ENCODE data around the gene FLT3.
"Not testable (repeated sequence)": the region's sequence is repeated elsewhere in the genome, so short reads cannot be mapped to it uniquely, and the experiment has no call there.

Gene FLT3

DNA sequence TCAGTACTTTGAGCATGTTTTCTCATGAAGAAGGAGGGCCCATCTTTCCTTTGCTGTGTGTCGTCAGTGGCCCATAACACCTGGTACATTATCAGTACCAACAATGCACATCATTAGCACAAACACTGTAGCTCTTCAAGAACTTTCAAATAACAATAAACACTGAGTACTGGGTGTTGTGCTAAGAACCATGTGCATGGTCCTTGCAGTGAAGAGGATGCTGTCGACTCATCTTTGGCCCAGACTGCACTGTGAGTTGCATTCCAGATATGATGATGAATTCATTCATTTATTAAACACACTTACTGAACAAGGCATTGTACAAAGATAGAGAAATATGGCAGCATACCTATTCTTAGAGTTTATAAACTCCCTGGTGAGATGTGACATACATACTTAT, 55.8 kb downstream of the FLT3 start:
- no peak for DNase-seq (ENCODE audit: low spot score)

DNA sequence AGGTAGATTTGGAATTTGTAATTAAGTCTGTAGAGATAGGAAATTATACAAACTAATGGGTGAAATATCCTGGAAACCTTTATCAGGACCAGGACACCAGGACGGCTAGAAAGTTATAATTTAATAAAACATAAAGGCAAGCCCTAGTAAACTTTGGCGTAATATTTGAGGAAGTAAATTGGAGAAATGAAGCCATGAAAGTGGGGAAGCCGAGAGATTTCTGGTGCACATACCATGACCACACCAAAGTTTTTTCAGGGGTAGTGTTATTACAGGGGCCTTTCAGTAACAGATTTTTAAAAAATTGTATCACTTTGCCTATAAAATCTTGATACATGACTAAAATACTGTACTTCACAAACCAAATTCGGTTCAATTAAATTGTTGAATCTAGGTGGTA, 57.2 kb downstream of the FLT3 start:
- no peak for DNase-seq (ENCODE audit: low spot score)

DNA sequence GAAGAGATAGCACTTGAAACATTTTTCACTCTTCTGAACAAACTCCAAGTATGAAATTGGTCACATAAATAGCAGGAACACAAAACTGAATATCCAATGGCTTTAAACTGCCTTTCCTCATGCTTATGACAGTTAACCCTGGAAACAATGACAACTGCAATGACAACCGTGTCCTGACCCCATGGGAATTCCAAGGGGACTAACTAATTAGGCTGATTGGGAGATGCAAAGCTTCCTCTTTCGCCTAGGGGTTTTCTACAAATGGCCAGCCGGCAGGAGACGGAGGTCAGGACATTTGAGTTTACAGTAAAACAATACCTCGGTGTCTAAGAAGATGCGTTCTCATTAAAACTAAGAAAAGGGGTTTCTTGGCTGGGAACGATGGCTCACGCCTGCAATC, 58.9 kb downstream of the FLT3 start:
- no peak for DNase-seq (ENCODE audit: low spot score)

DNA sequence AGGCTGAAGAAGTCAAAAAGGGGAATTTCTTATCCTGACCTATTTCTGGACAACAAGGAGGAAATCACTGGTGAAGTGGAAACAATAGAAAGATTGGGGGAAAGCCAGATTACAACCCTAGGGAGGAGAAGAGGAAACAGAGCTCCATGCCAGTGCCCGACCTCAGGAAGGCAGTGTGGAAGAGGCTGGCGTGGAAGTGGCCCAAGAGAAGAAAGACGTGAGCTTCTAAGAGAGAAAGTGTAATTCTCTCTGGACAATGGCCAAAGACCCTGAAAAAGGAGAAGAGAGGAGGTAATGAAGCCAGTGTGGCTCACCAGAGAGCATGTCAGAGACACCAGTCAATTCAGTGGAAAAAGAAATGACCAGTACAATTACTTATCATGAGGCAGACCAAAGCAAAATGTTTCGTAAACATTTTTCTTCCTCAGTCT, 59.3 kb downstream of the FLT3 start:
- DNase-seq (ENCODE audit: low spot score) = no peak

DNA sequence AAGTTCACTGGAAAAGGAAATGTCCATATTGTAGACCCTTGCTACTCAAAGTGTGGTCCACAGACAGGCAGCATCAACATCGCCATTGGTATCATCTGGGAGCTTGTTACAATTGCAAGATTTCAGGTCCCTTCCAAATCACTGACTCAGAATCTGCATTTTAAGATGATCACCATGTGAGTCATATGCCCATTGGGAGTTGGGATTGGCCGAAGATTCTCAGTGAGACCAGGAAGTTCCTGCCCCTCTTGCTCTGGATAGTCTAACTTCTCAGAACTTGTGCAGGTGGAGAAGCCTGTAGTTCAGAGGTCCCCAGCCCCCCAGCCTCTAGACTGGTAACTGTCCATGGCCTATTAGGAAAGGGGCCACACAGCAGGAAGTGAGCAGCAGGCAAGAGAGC, 63.0 kb downstream of the FLT3 start:
- DNase-seq (ENCODE audit: low spot score) = no peak

DNA sequence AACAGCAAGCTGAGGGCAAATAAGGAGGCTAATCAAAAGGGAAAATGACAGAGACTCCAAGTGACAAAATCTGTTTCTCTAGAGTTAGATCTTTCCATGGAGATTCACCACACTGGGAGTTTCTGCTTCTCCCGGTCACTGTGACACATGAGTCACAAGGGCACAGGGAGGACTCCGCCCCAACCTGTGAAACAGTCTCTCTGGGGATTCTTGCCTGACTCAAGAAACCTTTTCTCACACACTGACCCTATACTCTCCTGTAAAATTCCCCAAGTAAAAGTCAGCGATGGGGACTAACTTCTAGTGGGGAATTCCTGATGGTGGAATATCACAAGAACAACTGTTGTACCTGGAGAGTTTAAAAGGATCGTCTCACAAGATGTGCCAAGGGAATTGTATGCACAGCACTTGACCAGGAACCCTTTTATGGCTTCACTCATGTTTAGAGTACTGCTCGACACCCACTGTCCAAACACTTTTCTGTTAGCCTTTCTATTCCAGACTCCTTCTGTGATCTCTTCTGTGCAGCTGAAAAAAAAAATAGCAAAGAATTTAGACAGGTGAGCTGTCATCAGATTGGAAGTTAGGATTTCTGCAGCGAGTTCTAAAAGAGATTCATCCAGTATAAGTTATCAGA, 65.1 kb downstream of the FLT3 start:
- DNase-seq (ENCODE audit: low spot score) = no peak

DNA sequence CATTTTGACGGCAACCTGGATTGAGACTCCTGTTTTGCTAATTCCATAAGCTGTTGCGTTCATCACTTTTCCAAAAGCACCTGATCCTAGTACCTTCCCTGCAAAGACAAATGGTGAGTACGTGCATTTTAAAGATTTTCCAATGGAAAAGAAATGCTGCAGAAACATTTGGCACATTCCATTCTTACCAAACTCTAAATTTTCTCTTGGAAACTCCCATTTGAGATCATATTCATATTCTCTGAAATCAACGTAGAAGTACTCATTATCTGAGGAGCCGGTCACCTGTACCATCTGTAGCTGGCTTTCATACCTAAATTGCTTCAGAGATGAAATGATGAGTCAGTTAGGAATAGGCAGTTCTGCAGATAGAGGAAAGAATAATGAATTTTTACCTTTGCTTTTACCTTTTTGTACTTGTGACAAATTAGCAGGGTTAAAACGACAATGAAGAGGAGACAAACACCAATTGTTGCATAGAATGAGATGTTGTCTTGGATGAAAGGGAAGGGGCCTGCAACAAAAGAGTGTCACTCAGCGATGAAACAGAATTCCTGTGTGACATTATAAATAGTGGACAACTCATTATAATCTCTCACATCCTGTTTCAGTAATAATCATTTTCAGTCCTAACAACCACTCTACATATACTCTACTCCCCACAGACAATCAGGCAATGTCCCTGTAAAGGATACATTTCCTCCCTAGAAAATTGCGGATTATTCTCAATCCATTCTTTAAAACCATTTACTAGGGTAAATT, 66.3 kb downstream of the FLT3 start:
- DNase-seq (ENCODE audit: low spot score) = no peak

DNA sequence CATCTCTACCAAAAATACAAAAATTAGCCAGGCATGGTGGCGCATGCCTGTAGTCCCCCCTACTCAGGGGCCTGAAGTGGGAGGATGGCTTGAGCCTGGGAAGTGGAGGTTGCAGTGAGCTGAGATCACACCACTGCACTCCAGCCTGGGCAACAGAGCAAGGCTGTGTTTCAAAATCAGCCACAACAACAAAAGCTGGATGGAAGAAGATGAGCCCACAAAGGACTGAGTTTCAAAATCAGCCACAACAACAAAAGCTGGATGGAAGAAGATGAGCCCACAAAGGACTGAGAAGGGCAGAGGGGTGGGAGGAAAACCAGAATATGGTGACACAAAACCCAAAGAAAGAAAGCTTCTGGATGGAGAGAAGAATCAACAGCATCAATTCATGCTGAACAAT, 67.9 kb downstream of the FLT3 start:
- DNase-seq (ENCODE audit: low spot score) = not testable (repeated sequence)

DNA sequence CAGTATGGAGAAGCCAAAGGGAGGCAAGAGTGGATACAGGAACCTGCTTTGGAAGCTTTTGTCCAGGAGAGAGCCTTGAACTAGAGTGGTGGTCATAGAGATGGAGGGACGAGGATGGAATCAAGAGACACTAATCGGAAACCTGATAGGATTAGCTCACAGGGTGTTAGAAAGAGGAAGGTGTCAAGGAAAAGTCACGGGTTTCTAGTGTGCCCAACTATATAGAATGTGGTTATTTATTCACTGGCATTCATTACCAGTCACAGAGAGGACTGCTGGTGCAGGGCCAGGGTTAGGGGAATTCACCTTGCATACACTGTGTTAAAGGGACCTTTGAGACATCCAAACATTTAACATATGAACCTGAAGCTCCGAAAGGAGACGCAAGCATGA, 68.5 kb downstream of the FLT3 start:
- DNase-seq (ENCODE audit: low spot score) = no peak

DNA sequence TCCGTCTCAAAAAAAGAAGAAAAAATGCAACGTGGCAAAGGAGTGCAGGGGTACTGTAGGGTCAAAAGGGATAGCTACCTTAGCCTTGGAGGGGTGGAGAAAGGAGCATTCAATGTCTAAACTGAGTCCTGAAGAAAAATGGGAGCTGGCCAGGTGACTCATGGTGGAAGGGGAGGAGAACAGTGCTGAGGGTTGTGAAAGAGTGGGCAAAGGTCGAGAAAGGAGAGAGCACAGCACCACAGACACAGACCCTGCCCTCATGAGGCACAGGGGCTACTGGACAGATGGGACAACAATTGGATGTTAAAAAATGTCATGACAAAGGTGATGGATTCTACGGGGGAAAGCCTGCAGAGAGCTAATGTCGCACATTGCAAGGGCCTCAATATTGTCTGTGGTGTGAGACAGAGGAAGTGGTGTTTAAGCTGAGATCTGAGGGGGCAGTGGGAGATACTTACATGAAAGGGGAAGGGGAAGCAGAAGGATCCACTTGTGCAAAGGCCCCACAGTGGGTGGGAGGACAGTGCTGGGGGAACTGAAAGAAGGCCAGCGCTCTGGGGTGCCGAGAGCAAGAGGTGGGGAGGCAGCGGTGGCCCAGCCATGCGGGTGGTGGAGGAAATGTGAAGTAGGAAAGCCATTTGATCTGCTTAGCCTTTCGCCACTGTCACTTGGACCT, 69.0 kb downstream of the FLT3 start:
- DNase-seq (ENCODE audit: low spot score) = peak; percentile 8

DNA sequence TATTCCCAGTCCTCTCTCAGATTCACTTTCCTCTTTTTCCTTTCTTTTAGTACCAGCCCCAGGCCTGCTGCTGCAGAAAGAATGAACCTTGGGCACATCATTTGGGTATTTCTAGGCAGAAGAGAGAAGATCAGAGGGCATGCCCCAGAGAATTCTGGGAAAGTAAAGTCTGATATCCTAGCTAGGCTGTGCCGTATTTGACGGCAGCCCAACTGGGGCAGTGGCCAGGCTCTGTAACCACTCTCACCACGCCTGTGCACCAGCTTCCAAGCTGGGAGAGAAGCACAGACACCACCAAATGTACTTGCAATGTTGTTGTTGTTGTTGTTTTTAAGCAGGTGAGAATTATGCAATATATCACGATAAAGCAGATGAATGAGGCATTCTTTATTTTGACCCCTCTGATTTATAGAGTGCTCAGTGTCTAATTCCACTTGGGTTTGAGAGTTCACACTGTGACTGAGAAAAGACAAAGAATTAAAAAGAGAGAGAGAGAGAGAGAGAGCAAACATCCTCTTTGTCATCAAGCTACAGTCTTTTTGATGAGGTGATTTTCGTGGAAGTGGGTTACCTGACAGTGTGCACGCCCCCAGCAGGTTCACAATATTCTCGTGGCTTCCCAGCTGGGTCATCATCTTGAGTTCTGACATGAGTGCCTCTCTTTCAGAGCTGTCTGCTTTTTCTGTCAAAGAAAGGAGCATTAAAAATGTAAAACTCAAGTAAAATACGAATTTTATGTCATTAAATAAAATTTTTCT, 72.6 kb downstream of the FLT3 start:
- no peak for DNase-seq (ENCODE audit: low spot score)

DNA sequence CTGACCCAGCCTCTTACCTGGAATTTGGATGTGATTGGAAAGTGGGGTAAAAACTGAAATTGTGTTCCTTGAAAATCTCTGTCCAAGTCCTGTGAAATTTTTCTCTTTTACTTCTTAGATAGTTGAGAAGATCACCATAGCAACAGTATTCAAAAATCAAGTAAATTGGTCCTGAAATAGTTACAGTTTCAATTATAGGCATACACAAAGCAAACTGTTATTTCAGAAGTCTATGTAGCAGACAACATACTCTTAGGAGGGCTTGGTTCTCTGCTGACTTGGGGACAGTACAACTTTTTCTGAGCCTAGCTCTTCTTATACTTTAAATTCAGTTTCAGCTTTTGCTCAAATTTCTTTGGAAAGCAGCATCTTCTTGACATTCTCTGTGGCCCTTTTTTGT, 73.3 kb downstream of the FLT3 start:
- DNase-seq (ENCODE audit: low spot score) = no peak

DNA sequence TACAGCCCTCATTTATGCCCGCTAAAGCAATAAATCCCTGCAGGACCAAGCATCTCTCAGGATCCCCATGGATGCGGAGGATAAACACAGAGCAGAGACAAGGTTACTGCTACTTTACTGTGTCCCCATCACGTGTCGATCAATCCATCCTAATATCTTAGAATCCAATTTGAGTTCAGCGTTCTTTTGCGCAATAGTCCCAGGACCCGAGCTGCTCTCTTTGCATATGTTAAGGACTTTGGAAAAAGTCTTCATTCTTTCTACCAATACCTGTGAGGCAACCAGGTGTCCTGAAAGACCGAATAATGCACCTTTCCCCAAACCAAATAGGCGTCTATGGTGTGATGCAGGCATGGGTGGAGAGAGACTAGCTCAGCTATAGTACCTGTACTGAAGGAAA, 73.9 kb downstream of the FLT3 start:
- DNase-seq (ENCODE audit: low spot score) = no peak

DNA sequence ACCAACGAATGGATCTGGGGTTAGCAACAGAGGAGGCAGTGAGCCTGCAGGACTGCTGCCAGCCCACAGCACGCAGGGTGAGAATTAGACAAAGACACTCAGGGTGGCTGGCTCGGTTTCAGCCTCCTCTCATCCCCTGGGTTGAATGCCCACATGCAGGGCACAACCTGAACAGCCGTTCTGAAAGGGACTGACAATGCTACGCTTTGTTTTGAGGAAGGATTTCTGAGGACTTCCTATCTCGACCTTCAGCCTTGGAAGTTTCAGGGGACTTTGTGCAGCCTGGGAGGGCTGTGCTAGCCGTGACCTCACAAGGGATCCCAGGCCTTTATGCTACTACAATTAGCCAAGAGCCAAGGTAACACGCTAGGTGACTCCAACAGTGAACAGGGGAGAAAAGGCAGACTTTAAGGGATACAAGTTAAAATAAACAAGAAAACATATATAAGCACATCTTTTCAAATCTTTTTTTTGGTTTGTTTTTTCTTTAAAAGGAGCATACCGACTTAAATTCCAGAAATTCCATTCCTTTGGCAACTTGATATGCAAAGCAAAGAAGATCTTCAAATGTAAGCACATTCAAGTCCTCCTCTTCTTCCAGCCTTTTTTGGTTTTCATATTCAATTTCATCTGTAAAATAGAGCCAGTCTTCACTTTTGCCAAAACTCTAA, 77.4 kb downstream of the FLT3 start:
- DNase-seq (ENCODE audit: low spot score) = no peak

DNA sequence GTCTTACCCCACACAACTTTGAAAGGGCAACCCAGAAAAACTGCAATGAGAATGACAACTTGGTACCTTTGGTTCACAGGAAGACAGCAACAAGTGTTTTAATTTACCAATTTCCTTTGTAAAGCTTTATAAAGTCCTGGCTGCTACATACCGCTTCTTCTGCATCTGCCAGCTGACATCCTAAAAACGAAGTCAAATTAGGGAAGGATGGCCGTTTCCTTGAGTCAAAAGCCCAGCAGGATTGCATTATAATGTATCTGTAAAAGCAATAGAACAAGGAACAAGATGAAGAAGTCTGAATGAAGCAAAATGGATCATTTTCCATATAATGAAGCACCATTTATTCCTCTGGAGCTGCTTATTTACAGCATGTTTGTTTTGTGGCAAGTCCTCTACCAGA, 86.1 kb downstream of the FLT3 start:
- no peak for DNase-seq (ENCODE audit: low spot score)

DNA sequence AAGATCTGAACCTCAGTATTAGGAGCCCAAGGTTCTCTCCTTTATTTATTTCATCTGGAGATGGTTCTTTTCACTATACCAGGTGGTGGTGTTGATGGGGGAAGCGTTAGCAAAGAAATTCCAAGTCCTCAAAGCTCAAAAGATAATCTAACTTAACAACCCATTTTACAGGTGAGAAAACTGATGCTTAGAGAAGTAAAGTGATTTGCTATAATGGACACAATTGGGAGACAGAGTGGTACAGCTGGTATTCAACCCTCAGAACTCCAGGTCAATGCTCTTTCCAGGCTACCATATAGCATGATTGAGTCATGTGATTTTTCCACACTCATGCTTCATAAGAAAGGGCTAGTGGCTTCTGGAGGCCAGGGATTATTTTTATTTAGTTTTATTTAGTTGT, 86.9 kb downstream of the FLT3 start:
- DNase-seq (ENCODE audit: low spot score) = no peak

DNA sequence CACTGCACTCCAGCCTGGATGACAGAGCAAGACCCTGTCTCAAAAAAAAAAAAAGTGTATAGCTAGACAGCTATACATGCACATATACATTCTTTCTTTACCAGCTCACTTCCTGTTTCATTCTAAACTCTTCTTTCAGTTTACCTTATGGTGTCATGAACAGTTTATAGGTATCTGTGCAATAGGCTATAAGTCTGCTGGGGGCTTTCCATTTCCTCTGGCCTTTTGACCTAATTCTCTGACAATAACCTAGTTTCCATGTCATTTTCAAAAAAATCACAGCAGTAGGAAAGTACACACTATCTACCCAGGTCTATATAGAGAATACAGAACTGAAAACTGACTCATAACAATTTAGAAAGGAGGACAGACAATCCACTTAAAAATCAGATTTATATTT, 87.5 kb downstream of the FLT3 start:
- DNase-seq (ENCODE audit: low spot score) = no peak

DNA sequence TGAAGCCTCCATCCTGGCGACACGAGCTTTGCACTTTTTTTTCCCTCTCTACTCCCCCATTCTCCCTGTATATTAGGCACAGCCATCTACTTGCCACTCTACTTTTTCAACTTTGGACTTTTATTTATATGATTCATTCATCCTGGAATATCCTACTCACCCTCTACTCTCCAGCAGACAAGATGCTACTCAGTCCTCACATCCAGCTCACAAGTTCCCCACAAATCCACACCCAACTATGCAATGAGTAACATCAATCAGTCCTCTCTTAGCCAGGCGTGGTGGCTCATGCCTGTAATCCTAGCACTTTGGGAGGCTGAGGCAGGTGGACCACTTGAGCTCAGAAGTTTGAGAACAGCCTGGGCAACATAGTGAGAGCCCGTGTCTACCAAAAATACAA, 88.0 kb downstream of the FLT3 start:
- DNase-seq (ENCODE audit: low spot score) = no peak

DNA sequence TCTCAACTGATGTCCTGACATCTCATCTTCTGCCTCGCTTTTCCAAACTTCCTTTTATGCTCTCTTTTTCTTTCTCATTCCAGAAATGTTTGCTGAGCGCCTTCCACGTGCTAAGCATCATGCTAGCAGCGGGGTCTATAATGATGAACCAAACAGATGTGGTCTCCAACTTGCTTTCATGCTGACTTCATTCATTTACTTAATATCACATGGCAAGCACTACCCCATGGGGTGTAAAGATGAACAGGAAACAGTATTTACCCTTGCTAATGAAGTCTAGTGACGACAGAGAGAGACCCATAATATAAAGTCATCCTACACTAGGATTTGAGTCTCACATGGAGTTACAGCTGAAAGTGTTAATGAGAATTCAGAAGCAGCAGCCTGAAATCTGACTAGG, 90.3 kb downstream of the FLT3 start:
- DNase-seq (ENCODE audit: low spot score) = no peak

DNA sequence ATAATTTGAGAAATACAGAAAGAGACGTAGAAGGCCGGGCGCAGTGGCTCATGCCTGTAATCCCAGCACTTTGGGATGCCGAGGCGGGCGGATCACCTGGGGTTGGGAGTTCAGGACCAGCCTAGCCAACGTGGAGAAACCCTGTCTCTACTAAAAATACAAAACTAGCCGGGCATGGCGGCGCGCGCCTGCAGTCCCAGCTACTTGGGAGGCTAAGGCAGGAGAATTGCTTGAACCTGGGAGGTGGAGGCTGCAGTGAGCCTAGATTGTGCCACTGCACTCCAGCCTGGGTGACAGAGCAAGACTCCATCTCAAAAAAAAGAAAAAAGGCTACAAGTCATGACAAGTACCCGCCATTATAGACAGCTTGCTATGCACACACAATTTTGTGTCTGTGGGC, 95.4 kb downstream of the FLT3 start:
- not testable (repeated sequence) for DNase-seq (ENCODE audit: low spot score)

DNA sequence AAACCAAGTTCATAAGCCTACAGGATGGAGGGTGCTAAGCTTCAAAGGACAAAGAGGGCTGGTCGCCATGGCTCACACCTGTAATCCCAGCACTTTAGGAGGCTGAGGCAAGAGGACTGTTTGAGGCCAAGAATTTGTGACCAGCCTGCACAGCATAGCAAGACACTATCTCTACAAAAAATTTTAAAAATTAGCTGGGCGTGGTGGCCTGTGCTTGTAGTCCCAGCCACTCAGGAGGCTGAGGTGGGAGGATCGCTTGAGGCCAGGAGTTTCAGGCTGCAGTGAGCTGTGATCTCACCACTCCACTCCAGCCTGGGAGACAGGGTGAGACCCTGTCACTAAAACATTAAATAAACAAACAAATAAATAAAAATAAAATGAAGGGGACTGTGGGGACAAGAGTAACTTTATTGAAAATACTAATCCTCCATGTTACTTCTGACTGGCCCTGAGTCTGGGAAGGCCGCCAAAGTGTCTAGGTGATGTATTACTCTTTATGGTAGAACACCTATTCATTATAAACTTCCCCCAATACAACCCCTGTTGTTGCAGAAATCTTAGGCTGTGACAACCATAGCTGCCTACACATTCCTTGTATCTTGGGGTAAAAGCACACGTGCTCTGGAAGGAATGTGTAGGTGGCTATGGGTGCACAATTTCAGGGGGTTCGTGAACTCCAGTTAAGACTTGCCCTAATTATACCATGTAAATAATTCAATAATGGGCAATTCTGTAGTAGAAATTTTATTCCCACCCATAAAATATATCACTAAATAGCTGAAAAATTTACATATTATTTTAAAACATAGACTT, 97.3 kb downstream of the FLT3 start:
- no peak for DNase-seq (ENCODE audit: low spot score)

Measured in CD4-positive, alpha-beta T cell treated with Interleukin-2 at 100 ng/mL for 4 hours (primary cell).